Fibroblast of pulmonary artery (primary cell): Measurements from ENCODE around the gene AKNA.

ENCODE experiments used
- DNase-seq: peaks from one replicate; pipeline ENCODE4 v3.0.0-alpha.2; 2010; ENCODE audit warnings: low read depth
- H3K4me3 ChIP-seq: replicated peaks from 2 replicates; pipeline ENCODE4 v1.5.1; 2011; ENCODE audit warnings: low read depth, mild to moderate bottlenecking, control low read depth, low read length, moderate library complexity
- CTCF ChIP-seq: IDR thresholded peaks from 2 replicates; pipeline ENCODE4 v1.5.1; 2011; ENCODE audit warnings: mild to moderate bottlenecking, control low read depth, low read length, inconsistent platforms; ENCODE audit errors: missing control alignments

The AKNA gene

GRCh38 chr9:114316605-114317230 lies 71.1 kb downstream of the AKNA start:
- no peak for DNase-seq
- no peak overlapping the region for H3K4me3 ChIP-seq
- TF ChIP-seq CTCF = no peak

- TF ChIP-seq CTCF = no peak
- H3K4me3 ChIP-seq = no peak overlapping the region
- no peak for DNase-seq
Observed at GRCh38 chr9:114315723-114316363, 71.9 kb downstream of the AKNA start.

GRCh38 chr9:114314881-114315722 lies 72.7 kb downstream of the AKNA start:
- H3K4me3 ChIP-seq = no peak overlapping the region
- TF ChIP-seq CTCF = no peak
- no peak for DNase-seq

- DNase-seq = no peak
- no peak overlapping the region for H3K4me3 ChIP-seq
- TF ChIP-seq CTCF = no peak
Observed at GRCh38 chr9:114314256-114314867, 73.4 kb downstream of the AKNA start.

- no peak for DNase-seq
- H3K4me3 ChIP-seq = no peak overlapping the region
- TF ChIP-seq CTCF = no peak
Observed at GRCh38 chr9:114313186-114313585, 74.6 kb downstream of the AKNA start.

- DNase-seq = no peak
- no peak for TF ChIP-seq CTCF
- H3K4me3 ChIP-seq = no peak overlapping the region
Observed at GRCh38 chr9:114312513-114312875, 75.3 kb downstream of the AKNA start.
